Measurements from ENCODE around the gene PSAPL1.

- TF ChIP-seq CTCF (IDR thresholded peaks at IDR 0.05; ENCODE audit: low read depth, low read length, missing input control) = no peak
- no peak for TF ChIP-seq RAD21 (IDR thresholded peaks at IDR 0.05)
Observed at GRCh38 chr4:7439699-7440098, 5.0 kb upstream of the PSAPL1 start.

Measured in liver (tissue), 3 donors.